H9 (cell line): ENCODE data around the gene DENR. TPM values are rescaled to one million over a fixed set of nuclear protein-coding genes. Genes with fewer than 3 reads are reported as not detected.

ENCODE experiments used
- DNase-seq: peaks from one replicate; pipeline ENCODE4 v3.0.0-alpha.2; 2017
- H2AFZ ChIP-seq: one replicate; pipeline ENCODE4 v1.6.1; 2013; ENCODE audit warnings: mild to moderate bottlenecking, low read length, control low read depth, moderate library complexity
- H2AK5ac ChIP-seq: 2 replicates; pipeline ENCODE4 v1.6.1; 2013; ENCODE audit warnings: low read length, control low read depth, mixed read lengths; ENCODE audit not compliant: insufficient read length
- H2BK120ac ChIP-seq: one replicate; pipeline ENCODE4 v1.6.1; 2013; ENCODE audit warnings: low read depth, mild to moderate bottlenecking, low read length, control low read depth, inconsistent platforms; ENCODE audit not compliant: poor library complexity, severe bottlenecking
- H2BK12ac ChIP-seq: 2 replicates; pipeline ENCODE4 v1.6.1; 2013; ENCODE audit warnings: low read length, control low read depth, mixed read lengths, low read depth; ENCODE audit not compliant: insufficient read length
- H2BK15ac ChIP-seq: 2 replicates; pipeline ENCODE4 v1.6.1; 2013; ENCODE audit warnings: low read depth, low read length, control low read depth
- H2BK20ac ChIP-seq: one replicate; pipeline ENCODE4 v1.6.1; 2013; ENCODE audit warnings: low read depth, mild to moderate bottlenecking, low read length, control low read depth, inconsistent platforms; ENCODE audit not compliant: poor library complexity, severe bottlenecking
- H2BK5ac ChIP-seq: 2 replicates; pipeline ENCODE4 v1.6.1; 2013; ENCODE audit warnings: low read length, control low read depth, mixed read lengths; ENCODE audit not compliant: insufficient read length
- H3K14ac ChIP-seq: 2 replicates; pipeline ENCODE4 v1.6.1; 2013; ENCODE audit warnings: low read length, control low read depth; ENCODE audit not compliant: insufficient read depth
- H3K18ac ChIP-seq: 2 replicates; pipeline ENCODE4 v1.6.1; 2013; ENCODE audit warnings: low read depth, mild to moderate bottlenecking, mixed read lengths, low read length, control low read depth; ENCODE audit not compliant: insufficient read length
- H3K23ac ChIP-seq: 2 replicates; pipeline ENCODE4 v1.6.1; 2013; ENCODE audit warnings: low read length, control low read depth, mixed read lengths, low read depth; ENCODE audit not compliant: insufficient read length
- H3K23me2 ChIP-seq: 2 replicates; pipeline ENCODE4 v1.6.1; 2013; ENCODE audit warnings: low read depth, mild to moderate bottlenecking, mixed read lengths, low read length, control low read depth; ENCODE audit not compliant: insufficient read length, poor library complexity, severe bottlenecking
- H3K27ac ChIP-seq: 2 replicates; pipeline ENCODE4 v1.5.1; 2013; ENCODE audit warnings: low read length, control low read depth, mixed read lengths, low read depth; ENCODE audit not compliant: insufficient read length
- H3K27me3 ChIP-seq: 2 replicates; pipeline ENCODE4 v1.6.1; 2013; ENCODE audit warnings: low read length, control low read depth, inconsistent platforms; ENCODE audit not compliant: insufficient read depth
- H3K4ac ChIP-seq: 2 replicates; pipeline ENCODE4 v1.6.1; 2013; ENCODE audit warnings: low read depth, mild to moderate bottlenecking, control low read depth, inconsistent platforms, low read length, moderate library complexity
- H3K4me1 ChIP-seq: 2 replicates; pipeline ENCODE4 v1.6.1; 2013; ENCODE audit warnings: low read length, control low read depth, inconsistent platforms; ENCODE audit not compliant: insufficient read depth
- H3K4me2 ChIP-seq: 2 replicates; pipeline ENCODE4 v1.6.1; 2013; ENCODE audit warnings: low read length, control low read depth, mixed read lengths; ENCODE audit not compliant: insufficient read length, insufficient read depth
- H3K56ac ChIP-seq: 2 replicates; pipeline ENCODE4 v1.6.1; 2013; ENCODE audit warnings: low read depth, mild to moderate bottlenecking, mixed read lengths, low read length, control low read depth; ENCODE audit not compliant: insufficient read length
- H3K79me1 ChIP-seq: 2 replicates; pipeline ENCODE4 v1.6.1; 2013; ENCODE audit warnings: low read depth, mild to moderate bottlenecking, moderate library complexity, low read length, control low read depth, inconsistent platforms; ENCODE audit not compliant: insufficient read depth, poor library complexity, severe bottlenecking
- H3K79me2 ChIP-seq: 2 replicates; pipeline ENCODE4 v1.6.1; 2013; ENCODE audit warnings: low read length, control low read depth, inconsistent platforms; ENCODE audit not compliant: insufficient read depth
- H3K9ac ChIP-seq: 2 replicates; pipeline ENCODE4 v1.6.1; 2013; ENCODE audit warnings: low read length, control low read depth, mixed read lengths; ENCODE audit not compliant: insufficient read length; ENCODE audit errors: extremely low read depth
- H3K9me3 ChIP-seq: one replicate; pipeline ENCODE4 v1.6.1; 2013; ENCODE audit warnings: low read depth, low read length, inconsistent platforms; ENCODE audit not compliant: control insufficient read depth
- H3T11ph ChIP-seq: one replicate; pipeline ENCODE4 v1.6.1; 2013; ENCODE audit warnings: mild to moderate bottlenecking, low read length, control low read depth, inconsistent platforms
- H4K20me1 ChIP-seq: one replicate; pipeline ENCODE4 v1.6.1; 2013; ENCODE audit not compliant: control insufficient read depth, insufficient read length, insufficient read depth
- H4K5ac ChIP-seq: 2 replicates; pipeline ENCODE4 v1.6.1; 2013; ENCODE audit warnings: low read depth, mild to moderate bottlenecking, mixed read lengths, low read length, control low read depth; ENCODE audit not compliant: insufficient read length
- H4K8ac ChIP-seq: replicated peaks from 2 replicates; pipeline ENCODE4 v1.6.1; 2013; ENCODE audit warnings: low read length, control low read depth, mixed read lengths, low read depth; ENCODE audit not compliant: insufficient read length
- H4K91ac ChIP-seq: 2 replicates; pipeline ENCODE4 v1.6.1; 2013; ENCODE audit warnings: low read depth, mild to moderate bottlenecking, moderate library complexity, mixed read lengths, low read length, control low read depth; ENCODE audit not compliant: insufficient read length
- H3K27ac Mint-ChIP-seq, 3 experiments: 2 replicates in 2 of 3; 3 replicates in 1 of 3; pipeline ENCODE4 v1.8.0; 2020 to 2021; ENCODE audit warnings: mixed read lengths in 3 of 3, mild to moderate bottlenecking in 1 of 3, moderate library complexity in 1 of 3
- H3K27me3 Mint-ChIP-seq: 2 replicates; pipeline ENCODE4 v1.8.0; 2021; ENCODE audit warnings: low read depth, mild to moderate bottlenecking, moderate library complexity, mixed read lengths
- H3K36me3 Mint-ChIP-seq, 3 experiments: 2 replicates in 2 of 3; 3 replicates in 1 of 3; pipeline ENCODE4 v1.8.0; 2020 to 2021; ENCODE audit warnings: low read depth in 3 of 3, mixed read lengths in 3 of 3; ENCODE audit not compliant: insufficient read depth in 1 of 3
- H3K4me1 Mint-ChIP-seq, 2 experiments: 2 replicates each; pipeline ENCODE4 v1.8.0; 2020; ENCODE audit warnings: mixed read lengths in 2 of 2
- H3K4me3 Mint-ChIP-seq, 2 experiments: 2 replicates in 1 of 2; 3 replicates in 1 of 2; pipeline ENCODE4 v1.8.0; 2020 to 2021; ENCODE audit warnings: mild to moderate bottlenecking in 2 of 2, mixed read lengths in 2 of 2, moderate library complexity in 1 of 2
- H3K9me3 Mint-ChIP-seq, 2 experiments: 2 replicates in 1 of 2; 3 replicates in 1 of 2; pipeline ENCODE4 v1.8.0; 2020; ENCODE audit warnings: mild to moderate bottlenecking in 2 of 2, mixed read lengths in 2 of 2, moderate library complexity in 1 of 2
- WGBS: extraction: QIAGEN DNeasy Blood & Tissue Kit; methylation state at CpG from one replicate; pipeline ENCODE4 v1.1.7; 2013; ENCODE audit warnings: missing lambda C conversion rate, low lambda C conversion rate, mixed read lengths; ENCODE audit not compliant: insufficient read length; ENCODE audit errors: extremely low coverage; 5-methylcytosine and 5-hydroxymethylcytosine counted together
- total RNA-seq: library from RNA; stranded (reverse); gene quantifications from 2 replicates; pipeline ENCODE4 v1.2.1, GENCODE V29; 2021
- TF ChIP-seq, protein P1 (sequence below): fragments of 200-600 bp; sonication (generic); conservative IDR thresholded peaks from 3 replicates; pipeline ENCODE4 v1.8.0; 2021; ENCODE audit warnings: antibody characterized with exemption, mild to moderate bottlenecking

The DENR gene
- total RNA-seq, 1 experiment from 2014 or later = 104 TPM

GRCh38 chr12:122795807-122796206 is 43.2 kb downstream of the DENR start:
- H2BK5ac ChIP-seq = no peak overlapping the region
- H2AFZ ChIP-seq = no peak overlapping the region
- H3K4me2 ChIP-seq = no peak overlapping the region
- no peak overlapping the region for H3K27ac ChIP-seq
- H2BK12ac ChIP-seq = no peak overlapping the region
- no peaks in the 10 kb centered on the region for H3K36me3 Mint-ChIP-seq
- no peaks in the 10 kb centered on the region for H3K79me2 ChIP-seq
- H3K4me1 ChIP-seq = no peaks in the 10 kb centered on the region
- H3K4me3 Mint-ChIP-seq = no peak overlapping the region
- no peak overlapping the region for H4K91ac ChIP-seq
- TF ChIP-seq, protein P1, sequence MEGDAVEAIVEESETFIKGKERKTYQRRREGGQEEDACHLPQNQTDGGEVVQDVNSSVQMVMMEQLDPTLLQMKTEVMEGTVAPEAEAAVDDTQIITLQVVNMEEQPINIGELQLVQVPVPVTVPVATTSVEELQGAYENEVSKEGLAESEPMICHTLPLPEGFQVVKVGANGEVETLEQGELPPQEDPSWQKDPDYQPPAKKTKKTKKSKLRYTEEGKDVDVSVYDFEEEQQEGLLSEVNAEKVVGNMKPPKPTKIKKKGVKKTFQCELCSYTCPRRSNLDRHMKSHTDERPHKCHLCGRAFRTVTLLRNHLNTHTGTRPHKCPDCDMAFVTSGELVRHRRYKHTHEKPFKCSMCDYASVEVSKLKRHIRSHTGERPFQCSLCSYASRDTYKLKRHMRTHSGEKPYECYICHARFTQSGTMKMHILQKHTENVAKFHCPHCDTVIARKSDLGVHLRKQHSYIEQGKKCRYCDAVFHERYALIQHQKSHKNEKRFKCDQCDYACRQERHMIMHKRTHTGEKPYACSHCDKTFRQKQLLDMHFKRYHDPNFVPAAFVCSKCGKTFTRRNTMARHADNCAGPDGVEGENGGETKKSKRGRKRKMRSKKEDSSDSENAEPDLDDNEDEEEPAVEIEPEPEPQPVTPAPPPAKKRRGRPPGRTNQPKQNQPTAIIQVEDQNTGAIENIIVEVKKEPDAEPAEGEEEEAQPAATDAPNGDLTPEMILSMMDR = no peak
- H2BK20ac ChIP-seq = no peak overlapping the region
- no peak overlapping the region for H3K23ac ChIP-seq
- H3K56ac ChIP-seq = no peak overlapping the region
- H3K9ac ChIP-seq = no peak overlapping the region
- H3T11ph ChIP-seq = no peak overlapping the region
- no CpG with 5 or more reads among the region's 4 CpGs for WGBS
- H3K18ac ChIP-seq = no peak overlapping the region
- H3K27ac Mint-ChIP-seq = no peak overlapping the region
- H3K27me3 Mint-ChIP-seq = no peaks in the 10 kb centered on the region
- H3K9me3 ChIP-seq = no peaks in the 10 kb centered on the region
- no peak for DNase-seq
- peaks cover 5% of the 10 kb centered on the region in 2 experiments for H3K4me1 Mint-ChIP-seq
- H3K79me1 ChIP-seq = no peaks in the 10 kb centered on the region
- H3K9me3 Mint-ChIP-seq = no peaks in the 10 kb centered on the region; a peak in 1 of 5 replicates
- H3K4ac ChIP-seq = no peak overlapping the region
- H2BK15ac ChIP-seq = no peak overlapping the region
- H2BK120ac ChIP-seq = no peak overlapping the region
- no peaks in the 10 kb centered on the region for H3K27me3 ChIP-seq
- no peaks in the 10 kb centered on the region for H3K23me2 ChIP-seq
- H4K20me1 ChIP-seq = no peaks in the 10 kb centered on the region
- no peak overlapping the region for H4K5ac ChIP-seq
- no peak overlapping the region for H2AK5ac ChIP-seq
- no peak overlapping the region for H3K14ac ChIP-seq
- H4K8ac ChIP-seq = no peak overlapping the region
